Tibial artery (tissue), 4 donors: Measurements from ENCODE around the gene ZNF467.

ENCODE experiments used
- DNase-seq, 2 donors: peaks; one replicate each; pipeline ENCODE4 v3.0.0-alpha.2; 2019
- H3K27ac ChIP-seq, 2 donors: fragments of 200-600 bp; sonication (generic) in 1 of 2; 1 replicate in 1 of 2; 2 replicates in 1 of 2; pipeline ENCODE4 v1.5.1; 2018 to 2019; ENCODE audit warnings: mild to moderate bottlenecking in 1 of 2
- H3K27me3 ChIP-seq, 2 donors: fragments of 200-600 bp; sonication (generic) in 1 of 2; one replicate each; pipeline versions ENCODE4 v1.5.1 to v1.6.0; 2016 to 2019
- H3K36me3 ChIP-seq, 3 donors: fragments of 200-600 bp; sonication (generic) in 2 of 3; one replicate each; pipeline ENCODE4 v1.5.1; 2016 to 2019; ENCODE audit warnings: mild to moderate bottlenecking in 2 of 3
- H3K4me1 ChIP-seq, 4 donors: fragments of 200-600 bp; sonication (generic) in 2 of 4; 1 replicate in 3 of 4; 2 replicates in 1 of 4; pipeline ENCODE4 v1.5.1; 2016 to 2019
- H3K4me3 ChIP-seq, 2 donors: fragments of 200-600 bp; sonication (generic) in 1 of 2; 1 replicate in 1 of 2; 2 replicates in 1 of 2; pipeline ENCODE4 v1.5.1; 2018 to 2019; ENCODE audit warnings: mild to moderate bottlenecking in 2 of 2
- H3K9me3 ChIP-seq, 3 donors: fragments of 200-600 bp; sonication (generic) in 1 of 3; one replicate each; pipeline ENCODE4 v1.5.1; 2016 to 2019
- intact Hi-C: fragments of 100-400 bp; cut with DNase I; formaldehyde crosslinking; loops from one replicate; pipeline ENCODE4 v1.15.0; 2023; ENCODE audit warnings: low total_unique reads
- TF ChIP-seq, protein P1 (sequence below), 2 experiments: fragments of 200-600 bp in 1 of 2; fragments of 450-650 bp in 1 of 2; IDR thresholded peaks; one replicate each; pipeline ENCODE4 v1.5.1; 2017 to 2019; ENCODE audit warnings: antibody characterized with exemption in 2 of 2, mild to moderate bottlenecking in 1 of 2, moderate library complexity in 1 of 2

The ZNF467 gene

DNA sequence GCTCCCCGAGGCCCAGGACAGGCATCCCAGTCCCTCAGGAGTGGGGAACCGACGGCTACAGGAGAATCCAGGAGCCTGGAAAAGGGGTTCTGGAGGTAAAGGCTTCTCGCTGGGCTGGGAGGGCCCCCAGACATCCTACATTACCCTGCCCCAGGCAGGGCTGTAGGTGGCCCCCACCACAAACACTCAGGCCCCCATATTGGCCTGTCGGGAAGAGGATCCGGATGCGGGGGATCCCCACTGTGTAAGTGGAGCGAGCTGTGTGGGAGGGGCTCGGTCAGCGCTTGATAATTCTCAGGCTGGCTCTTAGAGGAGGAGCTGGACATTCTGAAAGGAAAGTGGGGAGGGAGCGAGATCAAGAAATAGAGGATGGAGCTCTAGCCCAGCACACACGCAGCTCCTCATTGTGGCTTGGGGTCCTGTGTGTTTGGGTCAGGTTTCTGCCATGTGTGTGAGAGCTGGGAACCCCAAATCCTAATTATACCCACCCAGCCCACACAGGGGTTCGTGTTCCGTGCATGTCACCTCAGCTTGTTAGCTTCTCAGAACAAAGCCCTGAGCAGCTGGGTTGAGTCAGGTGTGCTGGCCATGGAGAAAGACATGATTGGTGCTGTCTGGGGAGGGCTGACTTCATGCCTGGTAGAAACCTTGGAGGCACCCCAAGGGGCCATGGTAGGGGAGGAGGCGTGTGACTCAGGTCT, 49.4 kb downstream of the ZNF467 start:
- intact Hi-C loops: no loop called here
- Histone ChIP-seq H3K27me3 (no peaks in the 10 kb centered on the region), H3K9me3 (no peaks in the 10 kb centered on the region), H3K4me3 (no peak overlapping the region), H3K27ac (no peak overlapping the region), H3K4me1 (no peaks in the 10 kb centered on the region), H3K36me3 (peaks cover 67 to 97% (median 84%) of the 10 kb centered on the region in 3 donors)
- DNase-seq: no peak
- TF ChIP-seq, protein P1, sequence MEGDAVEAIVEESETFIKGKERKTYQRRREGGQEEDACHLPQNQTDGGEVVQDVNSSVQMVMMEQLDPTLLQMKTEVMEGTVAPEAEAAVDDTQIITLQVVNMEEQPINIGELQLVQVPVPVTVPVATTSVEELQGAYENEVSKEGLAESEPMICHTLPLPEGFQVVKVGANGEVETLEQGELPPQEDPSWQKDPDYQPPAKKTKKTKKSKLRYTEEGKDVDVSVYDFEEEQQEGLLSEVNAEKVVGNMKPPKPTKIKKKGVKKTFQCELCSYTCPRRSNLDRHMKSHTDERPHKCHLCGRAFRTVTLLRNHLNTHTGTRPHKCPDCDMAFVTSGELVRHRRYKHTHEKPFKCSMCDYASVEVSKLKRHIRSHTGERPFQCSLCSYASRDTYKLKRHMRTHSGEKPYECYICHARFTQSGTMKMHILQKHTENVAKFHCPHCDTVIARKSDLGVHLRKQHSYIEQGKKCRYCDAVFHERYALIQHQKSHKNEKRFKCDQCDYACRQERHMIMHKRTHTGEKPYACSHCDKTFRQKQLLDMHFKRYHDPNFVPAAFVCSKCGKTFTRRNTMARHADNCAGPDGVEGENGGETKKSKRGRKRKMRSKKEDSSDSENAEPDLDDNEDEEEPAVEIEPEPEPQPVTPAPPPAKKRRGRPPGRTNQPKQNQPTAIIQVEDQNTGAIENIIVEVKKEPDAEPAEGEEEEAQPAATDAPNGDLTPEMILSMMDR (IDR thresholded peaks at IDR 0.05): no peak

GRCh38 chr7:149723082-149723767, 50.2 kb downstream of the ZNF467 start:
- intact Hi-C loops: no loop called here
- H3K9me3 ChIP-seq: no peaks in the 10 kb centered on the region
- no peak overlapping the region for H3K4me3 ChIP-seq
- H3K4me1 ChIP-seq: no peaks in the 10 kb centered on the region
- peaks cover 60 to 90% (median 77%) of the 10 kb centered on the region in 3 donors for H3K36me3 ChIP-seq
- TF ChIP-seq, protein P1 (IDR thresholded peaks at IDR 0.05): no peak
- no peak for DNase-seq
- H3K27me3 ChIP-seq: no peaks in the 10 kb centered on the region
- no peak overlapping the region for H3K27ac ChIP-seq

- H3K4me3 ChIP-seq: no peak overlapping the region
- intact Hi-C loops: no loop called here
- H3K27ac ChIP-seq: no peak overlapping the region
- no peaks in the 10 kb centered on the region for H3K27me3 ChIP-seq
- TF ChIP-seq, protein P1 (IDR thresholded peaks at IDR 0.05): no peak
- no peaks in the 10 kb centered on the region for H3K4me1 ChIP-seq
- no peak for DNase-seq
- no peaks in the 10 kb centered on the region for H3K9me3 ChIP-seq
- H3K36me3 ChIP-seq: peaks cover 54 to 82% (median 69%) of the 10 kb centered on the region in 3 donors
Observed at GRCh38 chr7:149722356-149722957, 50.9 kb downstream of the ZNF467 start.

DNA sequence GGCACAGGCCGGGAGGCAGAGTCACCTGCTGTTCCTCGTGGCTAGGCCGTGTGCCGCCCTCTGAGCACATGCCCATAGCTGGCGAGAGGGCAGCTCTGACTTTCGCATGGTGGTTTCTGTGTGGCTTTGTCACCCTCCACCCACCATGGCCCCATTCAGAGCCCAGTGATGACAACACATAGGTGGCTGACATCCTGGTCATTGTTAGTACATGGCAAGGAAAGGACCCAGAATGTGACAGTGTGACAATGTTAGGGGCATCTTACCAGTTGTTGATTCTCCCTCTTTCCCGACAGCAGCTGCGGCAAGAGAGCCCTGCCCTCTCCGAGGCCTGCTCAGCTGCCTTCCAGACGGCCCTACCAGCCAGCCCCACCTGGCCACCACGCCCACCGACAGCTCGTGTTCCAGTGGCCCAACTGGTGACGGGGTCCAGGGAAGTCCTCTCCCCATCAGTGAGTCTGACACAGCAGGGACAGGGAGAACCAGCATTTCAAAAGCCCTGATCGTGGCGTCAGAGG, 52.2 kb downstream of the ZNF467 start:
- no peak overlapping the region for H3K4me3 ChIP-seq
- H3K27me3 ChIP-seq: no peaks in the 10 kb centered on the region
- peaks cover 45 to 69% (median 59%) of the 10 kb centered on the region in 3 donors for H3K36me3 ChIP-seq
- H3K27ac ChIP-seq: no peak overlapping the region
- no peak for DNase-seq
- TF ChIP-seq, protein P1 (IDR thresholded peaks at IDR 0.05): no peak
- peaks cover 0 to 5% (median 4%) of the 10 kb centered on the region in 4 donors for H3K4me1 ChIP-seq
- H3K9me3 ChIP-seq: no peaks in the 10 kb centered on the region
- intact Hi-C loops: no loop called here

- no peak overlapping the region for H3K27ac ChIP-seq
- H3K4me3 ChIP-seq: no peak overlapping the region
- peaks cover 0 to 11% (median 10%) of the 10 kb centered on the region in 4 donors for H3K4me1 ChIP-seq
- H3K9me3 ChIP-seq: no peaks in the 10 kb centered on the region
- TF ChIP-seq, protein P1 (IDR thresholded peaks at IDR 0.05): no peak
- no peak for DNase-seq
- H3K27me3 ChIP-seq: no peaks in the 10 kb centered on the region
- H3K36me3 ChIP-seq: peaks cover 41 to 63% (median 54%) of the 10 kb centered on the region in 3 donors
- intact Hi-C loops: no loop called here
Observed at GRCh38 chr7:149720372-149721083, 52.9 kb downstream of the ZNF467 start.
